Activated naive CD4-positive, alpha-beta T cell treated with anti-CD3 and anti-CD28 coated beads for 36 hours (primary cell): ENCODE measurements around the gene DLGAP1. TPM values are rescaled to one million over a fixed set of nuclear protein-coding genes. Genes with fewer than 3 reads are reported as not detected.

Experiments
- CTCF ChIA-PET: fragments of 350-600 bp; sonication (Branson Sonifier 250); formaldehyde crosslinking; loops from one replicate; lab custom pipeline; 2021; ENCODE audit warnings: antibody characterized with exemption; lab: Charles Lee
- DNase-seq: peaks from one replicate; pipeline ENCODE4 v3.0.0-alpha.2; 2020
- H3K27ac Mint-ChIP-seq: one replicate; pipeline ENCODE4 v1.8.0; 2021; ENCODE audit warnings: mild to moderate bottlenecking, mixed read lengths
- H3K27me3 Mint-ChIP-seq: one replicate; pipeline ENCODE4 v1.8.0; 2021; ENCODE audit warnings: low read depth, mixed read lengths
- H3K36me3 Mint-ChIP-seq: one replicate; pipeline ENCODE4 v1.8.0; 2021; ENCODE audit warnings: low read depth, mixed read lengths
- H3K4me1 Mint-ChIP-seq: one replicate; pipeline ENCODE4 v1.8.0; 2021; ENCODE audit warnings: low read depth, mixed read lengths
- H3K4me3 Mint-ChIP-seq: one replicate; pipeline ENCODE4 v1.8.0; 2021; ENCODE audit warnings: mild to moderate bottlenecking, moderate library complexity, mixed read lengths
- H3K9me3 Mint-ChIP-seq: one replicate; pipeline ENCODE4 v1.8.0; 2021; ENCODE audit warnings: mixed read lengths
- intact Hi-C: fragments of 100-400 bp; cut with micrococcal nuclease; formaldehyde crosslinking; loops from one replicate; pipeline ENCODE4 v1.15.1; 2023
- total RNA-seq, 2 experiments: library from RNA; stranded (reverse); gene quantifications; one replicate each; pipeline ENCODE4 v1.2.3, GENCODE V29; 2021

DLGAP1 gene
- total RNA-seq, 2 experiments from 2014 or later, result not detected

- H3K27ac Mint-ChIP-seq, result no peak overlapping the region
- H3K9me3 Mint-ChIP-seq, result no peaks in the 10 kb centered on the region
- peak overlapping the region; percentile 62 for H3K4me3 Mint-ChIP-seq
- CTCF ChIA-PET, result interaction anchor here (0.6 to 2.7 kb wide), 6 partner anchors 9 to 175 kb away, joined by 3 to 9 read pairs (median 3); no protein-coding TSS in a partner anchor
- intact Hi-C loops, result no loop called here
- peak; percentile 30 for DNase-seq
- H3K4me1 Mint-ChIP-seq, result peaks cover 29% of the 10 kb centered on the region
- H3K36me3 Mint-ChIP-seq, result no peaks in the 10 kb centered on the region
- H3K27me3 Mint-ChIP-seq, result peaks cover 34% of the 10 kb centered on the region
Observed at GRCh38 chr18:3498698-3499471, 956.2 kb downstream of the DLGAP1 start.

GRCh38 chr18:3495691-3496430 is 959.2 kb downstream of the DLGAP1 start:
- intact Hi-C loops, result no loop called here
- H3K4me1 Mint-ChIP-seq, result peaks cover 30% of the 10 kb centered on the region
- H3K27ac Mint-ChIP-seq, result no peak overlapping the region
- H3K4me3 Mint-ChIP-seq, result no peak overlapping the region
- H3K36me3 Mint-ChIP-seq, result no peaks in the 10 kb centered on the region
- DNase-seq, result no peak
- peaks cover 33% of the 10 kb centered on the region for H3K27me3 Mint-ChIP-seq
- CTCF ChIA-PET, result interaction anchor here (1.4 kb wide), 1 partner anchor 10 kb away, joined by 3 read pairs; no protein-coding TSS in a partner anchor
- no peaks in the 10 kb centered on the region for H3K9me3 Mint-ChIP-seq

GRCh38 chr18:3494569-3494968 is 960.5 kb downstream of the DLGAP1 start:
- H3K36me3 Mint-ChIP-seq, result no peaks in the 10 kb centered on the region
- no peak for DNase-seq
- no peak overlapping the region for H3K4me3 Mint-ChIP-seq
- peaks cover 30% of the 10 kb centered on the region for H3K27me3 Mint-ChIP-seq
- H3K4me1 Mint-ChIP-seq, result peaks cover 26% of the 10 kb centered on the region
- no peak overlapping the region for H3K27ac Mint-ChIP-seq
- CTCF ChIA-PET, result interaction anchor here (1.4 to 2.6 kb wide), 4 partner anchors 9 to 91 kb away, joined by 3 to 8 read pairs (median 4); no protein-coding TSS in a partner anchor
- intact Hi-C loops, result no loop called here
- H3K9me3 Mint-ChIP-seq, result no peaks in the 10 kb centered on the region

GRCh38 chr18:3494245-3494526 is 960.9 kb downstream of the DLGAP1 start:
- Mint-ChIP-seq H3K9me3 (no peaks in the 10 kb centered on the region), H3K4me3 (no peak overlapping the region), H3K27ac (no peak overlapping the region), H3K27me3 (peaks cover 27% of the 10 kb centered on the region), H3K36me3 (no peaks in the 10 kb centered on the region), H3K4me1 (peaks cover 22% of the 10 kb centered on the region)
- CTCF ChIA-PET, result interaction anchor here (1.4 to 2.6 kb wide), 3 partner anchors 13 to 91 kb away, joined by 3 to 8 read pairs (median 4); no protein-coding TSS in a partner anchor
- DNase-seq, result no peak
- intact Hi-C loops, result no loop called here

GRCh38 chr18:3493501-3494244 is 961.4 kb downstream of the DLGAP1 start:
- H3K9me3 Mint-ChIP-seq, result no peaks in the 10 kb centered on the region

GRCh38 chr18:3492721-3493120 is 962.4 kb downstream of the DLGAP1 start:
- Mint-ChIP-seq H3K4me3 (no peak overlapping the region), H3K9me3 (no peaks in the 10 kb centered on the region), H3K27ac (no peak overlapping the region), H3K27me3 (peaks cover 19% of the 10 kb centered on the region), H3K36me3 (no peaks in the 10 kb centered on the region), H3K4me1 (peaks cover 17% of the 10 kb centered on the region)
- intact Hi-C loops, result no loop called here
- CTCF ChIA-PET, result interaction anchor here (0.7 to 2.6 kb wide), 2 partner anchors 12 to 15 kb away, joined by 3 to 8 read pairs; no protein-coding TSS in a partner anchor
- no peak for DNase-seq

More at GRCh38 chr18:3493501-3494244, 961.4 kb downstream of the DLGAP1 start:
- Mint-ChIP-seq H3K27ac (no peak overlapping the region), H3K4me1 (peaks cover 20% of the 10 kb centered on the region), H3K36me3 (no peaks in the 10 kb centered on the region), H3K4me3 (no peak overlapping the region), H3K27me3 (peaks cover 25% of the 10 kb centered on the region)
- CTCF ChIA-PET, result interaction anchor here (0.7 to 2.6 kb wide), 4 partner anchors 13 to 92 kb away, joined by 3 to 8 read pairs (median 4); no protein-coding TSS in a partner anchor
- intact Hi-C loops, result no loop called here
- DNase-seq, result no peak

- Mint-ChIP-seq H3K36me3 (no peaks in the 10 kb centered on the region), H3K4me1 (peaks cover 17% of the 10 kb centered on the region), H3K9me3 (no peaks in the 10 kb centered on the region), H3K27me3 (peaks cover 16% of the 10 kb centered on the region), H3K27ac (no peak overlapping the region), H3K4me3 (no peak overlapping the region)
- no peak for DNase-seq
- CTCF ChIA-PET, result interaction anchor here (0.6 to 1.6 kb wide), 5 partner anchors 10 to 340 kb away, joined by 3 to 4 read pairs (median 3); no protein-coding TSS in a partner anchor
- intact Hi-C loops, result no loop called here
Observed at GRCh38 chr18:3491981-3492555, 963.0 kb downstream of the DLGAP1 start.

- peaks cover 16% of the 10 kb centered on the region for H3K27me3 Mint-ChIP-seq
- no peaks in the 10 kb centered on the region for H3K36me3 Mint-ChIP-seq
- H3K9me3 Mint-ChIP-seq, result no peaks in the 10 kb centered on the region
- no peak for DNase-seq
- H3K4me3 Mint-ChIP-seq, result no peak overlapping the region
- H3K27ac Mint-ChIP-seq, result no peak overlapping the region
- intact Hi-C loops, result no loop called here
- H3K4me1 Mint-ChIP-seq, result peaks cover 9% of the 10 kb centered on the region
- CTCF ChIA-PET, result interaction anchor here (0.8 to 1.1 kb wide), 2 partner anchors 10 to 37 kb away, joined by 4 read pairs; no protein-coding TSS in a partner anchor
Observed at GRCh38 chr18:3489462-3489861, 965.6 kb downstream of the DLGAP1 start.

- Mint-ChIP-seq H3K36me3 (no peaks in the 10 kb centered on the region), H3K9me3 (no peaks in the 10 kb centered on the region), H3K27me3 (peaks cover 5% of the 10 kb centered on the region), H3K4me1 (no peaks in the 10 kb centered on the region), H3K4me3 (no peak overlapping the region), H3K27ac (no peak overlapping the region)
- no peak for DNase-seq
- CTCF ChIA-PET, result interaction anchor here (1.0 kb wide), 2 partner anchors 9 to 17 kb away, joined by 3 read pairs; no protein-coding TSS in a partner anchor
- intact Hi-C loops, result no loop called here
Observed at GRCh38 chr18:3486512-3486911, 968.6 kb downstream of the DLGAP1 start.

GRCh38 chr18:3485153-3486149 is 969.7 kb downstream of the DLGAP1 start:
- Mint-ChIP-seq H3K27ac (no peak overlapping the region), H3K27me3 (peaks cover 5% of the 10 kb centered on the region), H3K9me3 (no peaks in the 10 kb centered on the region), H3K36me3 (no peaks in the 10 kb centered on the region), H3K4me1 (no peaks in the 10 kb centered on the region), H3K4me3 (no peak overlapping the region)
- intact Hi-C loops, result no loop called here
- no peak for DNase-seq
- CTCF ChIA-PET, result interaction anchor here (0.7 to 1.0 kb wide), 5 partner anchors 10 to 157 kb away, joined by 3 read pairs; no protein-coding TSS in a partner anchor
